Measurements from ENCODE around the gene ROBO1.
"Not testable (repeated sequence)": the region's sequence is repeated elsewhere in the genome, so short reads cannot be mapped to it uniquely, and the experiment has no call there.

The ROBO1 gene

DNA sequence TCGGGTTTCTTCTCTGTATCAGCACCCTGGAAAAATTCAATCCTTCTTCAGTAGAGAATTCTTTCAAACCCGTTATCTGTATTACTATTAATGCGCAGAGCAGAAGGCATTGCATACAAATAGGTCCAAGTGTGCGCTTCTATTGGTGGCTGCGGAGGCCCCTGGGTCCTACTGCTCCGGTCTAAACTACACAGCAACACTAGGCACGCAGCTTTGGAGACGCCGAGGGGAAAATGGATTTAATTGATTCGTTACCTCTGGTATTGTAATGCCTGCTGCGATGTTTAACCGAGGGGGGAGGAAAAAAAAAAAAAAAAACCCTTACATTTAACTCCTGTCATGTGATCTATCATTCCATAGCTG, at the start of gene ROBO1:
Gene ROBO1, minus strand, starts transcription at position 94 of the 363 bp plus-strand sequence.
- no peak for DNase-seq (ENCODE audit: low read depth)

- no peak for DNase-seq (ENCODE audit: low read depth)
Observed at GRCh38 chr3:79817224-79817623, 49.4 kb upstream of the ROBO1 start.

DNA sequence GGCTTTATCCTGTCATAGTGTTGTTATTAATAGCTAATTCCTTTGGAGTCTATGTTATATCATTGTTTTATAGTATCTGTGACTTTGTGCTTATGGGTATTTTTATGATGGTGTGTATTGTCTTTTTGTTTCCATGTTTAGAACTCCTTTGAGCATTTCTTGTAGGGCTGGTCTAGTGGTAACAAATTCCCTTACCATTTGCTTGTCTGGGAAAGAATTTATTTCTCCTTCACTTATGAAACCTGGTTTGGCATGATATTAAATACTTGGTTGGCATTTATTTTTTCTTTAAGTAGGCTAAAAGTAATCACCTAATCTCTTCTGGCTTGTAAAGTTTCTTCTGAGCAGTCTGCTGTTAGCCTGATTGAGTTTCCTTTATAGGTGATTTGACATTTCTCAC, 47.7 kb upstream of the ROBO1 start:
- DNase-seq (ENCODE audit: low read depth) = no peak

DNA sequence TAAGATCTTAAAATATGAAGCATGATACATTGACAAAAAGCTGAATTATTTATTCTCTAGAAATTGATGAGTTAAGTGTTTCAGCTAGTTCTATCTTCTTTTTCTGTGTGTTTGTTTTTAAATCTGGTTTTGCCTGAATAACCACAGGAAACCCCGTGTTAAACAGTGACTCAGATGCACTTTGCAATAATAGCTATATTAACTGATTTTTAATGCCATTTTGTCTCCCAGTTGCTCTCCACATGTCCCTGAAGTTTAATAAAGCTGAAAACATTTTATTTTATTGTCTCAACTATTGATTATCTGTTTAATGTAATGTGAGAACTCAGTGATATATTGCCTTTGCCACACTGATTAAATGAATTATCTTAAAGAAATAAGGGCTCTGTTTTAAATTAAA, 42.8 kb upstream of the ROBO1 start:
- DNase-seq (ENCODE audit: low read depth) = no peak

GRCh38 chr3:79810092-79810491, 42.3 kb upstream of the ROBO1 start:
- DNase-seq (ENCODE audit: low read depth) = no peak

GRCh38 chr3:79809106-79809505, 41.3 kb upstream of the ROBO1 start:
- DNase-seq (ENCODE audit: low read depth) = no peak

GRCh38 chr3:79808515-79808914, 40.7 kb upstream of the ROBO1 start:
- no peak for DNase-seq (ENCODE audit: low read depth)

- not testable (repeated sequence) for DNase-seq (ENCODE audit: low read depth)
Observed at GRCh38 chr3:79790177-79790576, 22.4 kb upstream of the ROBO1 start.

- DNase-seq (ENCODE audit: low read depth) = no peak
Observed at GRCh38 chr3:79773291-79773690, 5.5 kb upstream of the ROBO1 start.

- DNase-seq (ENCODE audit: low read depth) = no peak
Observed at GRCh38 chr3:79769229-79769628, 1.4 kb upstream of the ROBO1 start.

GRCh38 chr3:79767194-79767904, 449 bp downstream of the ROBO1 start:
- no peak for DNase-seq (ENCODE audit: low read depth)

DNA sequence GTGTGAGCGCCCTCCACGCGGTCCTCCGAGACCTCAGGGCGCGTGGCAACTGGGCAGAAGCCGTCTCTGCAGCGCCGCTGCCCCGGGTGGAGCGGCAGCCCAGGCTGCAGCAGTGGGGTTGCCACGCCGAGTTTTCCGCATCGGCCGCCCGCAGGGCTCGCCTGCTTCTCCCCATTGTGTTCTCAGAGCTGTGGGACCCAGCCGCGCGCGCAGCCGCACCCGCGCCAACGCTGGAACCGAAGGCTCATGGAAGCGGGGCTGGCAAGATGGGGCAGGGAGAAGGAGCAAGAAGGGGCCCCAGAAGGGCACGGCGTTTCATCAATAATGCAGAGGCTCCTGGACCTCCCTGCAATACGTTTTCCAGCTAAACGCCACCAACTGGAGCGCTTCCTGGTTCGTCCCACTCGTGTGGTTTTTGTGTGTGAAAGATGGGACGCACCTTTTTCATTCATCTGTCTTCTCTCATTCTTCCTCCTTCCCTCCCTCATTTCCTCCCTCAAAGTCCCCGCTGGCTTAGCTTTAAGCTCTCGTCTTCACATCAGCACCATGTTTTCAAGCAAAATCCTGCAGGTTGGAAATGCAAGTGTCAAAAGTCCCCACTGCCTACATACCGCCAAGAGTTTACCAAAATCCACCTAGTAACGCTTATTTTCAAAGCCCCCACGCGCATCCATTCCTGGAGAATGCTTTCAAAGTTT, 1.2 kb downstream of the ROBO1 start:
- no peak for DNase-seq (ENCODE audit: low read depth)

DNA sequence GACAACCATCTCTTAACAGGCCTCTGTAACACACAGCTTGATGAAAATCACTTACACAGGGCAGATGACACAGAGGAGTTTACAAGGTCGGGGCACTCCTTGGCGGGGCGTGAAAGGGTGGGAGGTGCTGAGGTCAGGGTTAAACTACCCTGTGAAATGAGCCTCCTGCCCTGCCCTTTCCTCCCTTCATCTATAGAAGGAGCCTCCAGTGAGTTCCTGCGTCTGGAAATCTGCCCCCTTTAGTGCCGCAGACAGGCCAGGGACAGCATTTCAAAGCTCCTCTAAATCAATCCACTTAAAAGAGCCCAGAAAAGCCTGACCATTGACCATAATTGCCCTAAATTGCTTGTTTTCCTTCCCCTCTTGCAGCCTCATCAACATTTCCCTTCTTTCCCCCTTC, 1.9 kb downstream of the ROBO1 start:
- DNase-seq (ENCODE audit: low read depth) = no peak

DNA sequence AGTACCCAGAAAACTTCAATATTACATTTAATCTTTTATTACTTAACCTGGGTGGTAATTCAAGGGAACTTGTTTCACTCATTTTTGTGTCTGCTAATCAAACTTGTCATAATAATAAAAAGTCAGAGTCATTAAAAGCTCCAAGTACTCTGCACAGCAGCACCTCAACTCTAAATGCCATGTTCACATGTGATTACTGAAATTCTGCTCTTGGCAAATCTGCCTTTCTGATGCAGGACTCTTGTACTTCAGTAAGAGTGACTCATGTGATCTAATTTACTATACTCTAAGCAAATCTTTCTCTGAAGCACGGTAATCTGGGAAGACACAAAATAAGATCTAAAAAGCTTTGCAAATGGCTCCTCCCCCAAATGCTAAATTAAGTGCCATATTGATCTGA, 6.4 kb downstream of the ROBO1 start:
- no peak for DNase-seq (ENCODE audit: low read depth)

DNA sequence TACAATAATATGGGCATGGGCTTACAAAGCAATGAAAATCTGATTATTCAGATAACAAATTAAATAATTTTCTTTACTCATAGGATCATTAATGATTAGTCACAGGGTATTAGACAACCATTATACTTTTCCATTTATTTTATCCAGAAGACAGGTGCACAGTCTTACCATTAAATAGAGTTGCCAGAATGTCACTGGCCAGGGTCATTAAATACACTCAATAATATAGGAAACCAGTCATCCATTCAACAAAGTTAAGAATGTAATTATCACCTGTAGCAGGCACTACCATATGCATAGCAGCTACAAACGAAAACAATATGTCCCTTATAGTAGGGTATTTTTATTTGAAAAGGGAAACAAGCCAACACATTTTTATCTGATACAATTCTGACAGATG, 16.1 kb downstream of the ROBO1 start:
- DNase-seq (ENCODE audit: low read depth) = no peak

- DNase-seq (ENCODE audit: low read depth) = no peak
Observed at GRCh38 chr3:79737530-79737929, 30.3 kb downstream of the ROBO1 start.

DNA sequence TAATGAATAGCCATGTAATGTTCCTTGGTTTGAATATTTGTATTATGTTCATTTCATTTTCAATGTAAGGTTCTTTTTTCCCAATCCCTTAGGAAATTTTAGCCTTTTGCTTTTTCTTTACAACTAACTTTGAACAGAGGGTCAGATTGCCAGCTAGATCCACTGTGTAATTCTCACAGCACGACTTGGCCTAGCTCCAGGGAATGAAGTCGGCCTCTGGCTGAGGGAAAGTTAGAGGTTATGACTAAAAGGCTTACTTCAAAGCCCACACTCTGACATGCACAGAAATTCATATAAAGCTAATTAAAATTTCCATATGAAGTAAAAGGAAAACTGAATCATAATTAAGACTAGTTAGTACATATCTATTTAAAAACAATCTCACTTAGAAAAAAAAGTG, 38.7 kb downstream of the ROBO1 start:
- DNase-seq (ENCODE audit: low read depth) = no peak

- DNase-seq (ENCODE audit: low read depth) = no peak
Observed at GRCh38 chr3:79726786-79727185, 41.0 kb downstream of the ROBO1 start.

- no peak for DNase-seq (ENCODE audit: low read depth)
Observed at GRCh38 chr3:79724206-79724605, 43.6 kb downstream of the ROBO1 start.

DNA sequence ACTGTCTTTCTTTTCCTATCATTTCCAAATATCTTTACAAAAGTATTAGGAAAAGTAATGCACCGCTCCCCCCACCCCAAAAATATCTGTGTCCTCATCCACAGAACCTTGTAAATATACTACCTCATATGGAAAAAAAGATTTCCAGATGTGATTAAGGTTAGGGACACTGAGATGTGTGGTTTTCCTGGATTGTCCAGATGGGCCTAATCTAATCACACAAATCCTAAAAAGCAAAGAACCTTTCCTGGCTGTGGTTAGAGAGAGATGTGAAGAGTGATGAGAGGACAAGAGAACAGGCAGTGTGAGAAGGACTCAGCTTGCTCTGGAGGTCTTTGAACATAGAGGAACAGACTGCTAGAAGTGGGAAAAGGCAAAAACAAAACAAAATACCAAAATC, 77.7 kb downstream of the ROBO1 start:
- no peak for DNase-seq (ENCODE audit: low read depth)

DNA sequence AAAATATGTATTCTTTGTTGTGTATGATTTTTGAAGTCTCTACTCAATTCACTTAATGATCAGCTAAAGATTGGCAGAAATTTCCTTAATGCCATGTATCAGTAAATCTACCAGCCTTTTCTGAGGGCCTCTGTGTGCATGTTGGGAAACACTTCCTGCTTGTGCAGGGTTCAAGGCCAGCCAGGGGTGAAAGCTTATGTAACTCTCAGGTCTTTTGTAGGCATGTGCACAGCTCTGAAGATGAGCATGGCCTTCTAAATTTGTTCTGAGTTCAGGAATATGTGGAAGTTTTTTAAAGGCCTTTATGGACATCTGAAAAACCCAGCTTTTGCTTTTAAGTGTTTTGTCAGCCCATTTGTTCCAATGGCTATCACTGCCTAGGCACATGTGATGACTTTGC, 82.7 kb downstream of the ROBO1 start:
- DNase-seq (ENCODE audit: low read depth) = no peak

- DNase-seq (ENCODE audit: low read depth) = no peak
Observed at GRCh38 chr3:79684041-79684440, 83.8 kb downstream of the ROBO1 start.

DNA sequence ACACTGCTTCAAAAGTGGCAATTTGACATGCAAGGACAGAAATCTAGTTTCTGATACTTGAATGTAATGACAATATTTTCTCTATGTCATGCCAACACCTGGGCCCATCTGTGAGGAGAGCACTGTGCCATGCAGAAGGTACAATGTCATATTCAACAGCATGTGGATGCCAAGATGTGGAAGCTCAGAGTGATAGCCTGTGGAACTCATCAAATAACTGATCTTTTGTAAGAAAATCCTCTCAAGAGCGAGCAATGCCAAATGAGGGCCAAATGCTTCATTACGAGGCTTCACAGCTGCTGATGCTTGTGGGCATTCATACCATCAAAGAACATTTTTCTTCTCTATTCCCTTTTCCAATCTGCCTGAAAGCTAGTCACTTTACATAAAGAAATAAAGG, 95.1 kb downstream of the ROBO1 start:
- no peak for DNase-seq (ENCODE audit: low read depth)

DNA sequence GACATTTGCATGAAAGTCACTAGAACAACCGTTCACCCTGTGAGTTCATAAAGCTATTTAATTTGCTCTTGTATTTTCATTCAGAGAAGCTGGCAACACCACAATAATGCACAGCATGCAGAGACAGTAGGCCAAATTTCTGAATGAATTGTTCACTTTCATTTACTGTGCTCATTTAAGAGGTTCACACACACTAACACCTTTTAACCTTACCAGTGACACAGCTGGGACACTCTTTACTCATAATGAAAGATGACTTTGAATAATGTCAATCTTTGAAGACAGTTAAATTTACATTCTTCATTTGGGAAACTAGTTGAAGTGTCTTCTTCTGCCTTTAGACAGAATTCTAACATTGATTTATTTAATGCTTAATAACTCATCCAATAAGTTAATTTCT, 95.7 kb downstream of the ROBO1 start:
- no peak for DNase-seq (ENCODE audit: low read depth)
